HG03571 (cell line): ENCODE data around the gene NPAS1.

Source experiments
- ATAC-seq: cut with Tn5 transposase; IDR thresholded peaks from one replicate; pipeline ENCODE4 v1.9.1; 2021; ENCODE audit not compliant: unreplicated experiment

Gene NPAS1

GRCh38 chr19:47013041-47013517 lies 6.6 kb upstream of the NPAS1 start:
- no peak for ATAC-seq

DNA sequence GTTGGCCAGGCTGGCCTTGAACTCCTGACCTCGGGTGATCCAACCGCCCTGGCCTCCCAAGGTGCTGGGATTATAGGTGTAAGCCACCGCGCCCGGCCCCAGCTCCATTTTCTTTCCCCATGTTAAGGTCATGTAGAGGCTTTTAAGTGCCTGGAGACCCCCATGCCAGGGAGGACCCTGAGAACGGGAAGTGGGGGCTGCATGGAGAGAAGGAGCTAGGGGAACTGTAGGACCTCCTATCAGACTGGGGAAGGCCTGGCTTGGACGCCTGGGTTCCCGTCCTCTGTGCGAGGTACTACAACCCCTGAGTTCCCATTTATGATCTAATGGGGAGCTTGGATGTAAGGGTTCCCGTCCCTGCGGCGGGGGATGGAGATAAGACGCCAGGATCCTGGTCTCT lies 714 bp upstream of the NPAS1 start:
- ATAC-seq = no peak

DNA sequence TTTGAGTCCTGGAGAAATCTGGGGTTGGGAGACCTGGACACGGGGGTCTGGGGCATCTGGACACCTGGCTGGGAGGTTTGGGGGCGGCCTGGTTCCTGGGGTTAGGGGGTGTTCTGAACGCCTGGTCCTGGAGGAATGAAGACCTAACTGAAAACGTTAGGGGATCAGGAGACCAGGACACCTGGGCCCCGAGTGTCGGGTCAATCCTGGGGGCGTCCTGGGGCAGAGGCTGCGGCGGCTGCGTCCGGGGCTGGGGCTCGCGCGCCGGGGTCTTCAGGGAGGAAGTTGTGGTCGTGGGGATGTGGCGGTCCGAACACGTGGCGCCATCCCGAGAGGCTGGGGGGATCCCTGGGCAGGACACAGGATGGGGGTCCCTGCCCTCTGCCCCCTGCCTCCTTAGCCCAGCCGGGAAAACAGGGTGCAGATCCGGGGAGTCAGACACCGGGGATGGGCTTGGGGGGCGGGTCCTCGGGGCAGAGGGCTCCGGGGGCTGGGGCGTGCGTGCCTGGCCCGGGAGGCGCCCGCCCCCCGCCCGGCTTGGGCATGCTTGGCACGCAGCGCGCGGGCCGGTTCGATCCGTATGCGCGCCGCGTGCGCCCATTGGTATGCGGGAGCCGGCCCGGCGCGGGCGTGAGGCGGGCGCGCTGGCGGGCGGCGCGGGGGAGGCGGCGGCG lies 632 bp downstream of the NPAS1 start:
- no peak for ATAC-seq

DNA sequence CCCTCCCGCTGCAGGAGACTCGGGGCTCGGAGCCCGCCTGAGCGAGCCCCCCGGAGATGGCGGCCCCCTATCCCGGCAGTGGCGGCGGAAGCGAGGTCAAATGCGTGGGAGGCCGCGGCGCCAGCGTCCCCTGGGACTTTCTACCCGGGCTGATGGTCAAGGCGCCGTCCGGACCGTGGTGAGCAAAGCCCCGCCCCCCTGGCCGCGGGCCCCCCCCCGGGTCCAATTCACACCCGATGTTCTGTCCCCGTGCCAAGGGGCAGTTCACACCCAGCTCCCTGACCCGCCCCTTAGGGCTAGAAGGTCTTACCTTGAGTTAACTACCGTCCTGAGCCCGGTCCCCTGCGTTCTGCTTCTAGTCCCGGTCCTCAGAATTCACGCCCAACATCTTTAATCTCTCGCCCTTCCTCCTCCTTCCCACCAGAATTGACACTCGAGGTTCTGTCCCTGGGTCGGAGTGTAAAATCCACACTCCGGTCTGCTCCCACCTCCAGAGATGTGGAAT lies 1.4 kb downstream of the NPAS1 start:
- no peak for ATAC-seq

- ATAC-seq = no peak
Measured at GRCh38 chr19:47021536-47022139, 2.0 kb downstream of the NPAS1 start.

DNA sequence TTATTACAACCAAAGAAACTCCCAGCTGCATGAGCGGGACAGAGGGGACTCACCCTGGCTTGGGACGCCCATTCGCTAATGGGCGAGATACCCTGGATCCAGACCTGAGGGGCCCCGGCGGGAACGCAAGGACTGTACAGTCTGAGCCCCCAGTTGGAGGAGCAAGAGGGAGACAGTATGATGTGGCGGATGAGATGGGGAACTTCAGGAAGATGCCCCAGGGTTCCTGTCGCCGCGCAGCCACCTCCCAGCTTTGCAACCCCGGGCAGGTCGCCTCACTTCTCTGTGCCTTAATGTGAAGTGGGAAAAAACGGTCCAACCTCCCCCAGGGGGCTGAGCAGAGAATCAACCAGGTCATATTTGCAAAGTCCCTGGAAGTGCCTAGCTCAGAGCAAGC lies 2.5 kb downstream of the NPAS1 start:
- no peak for ATAC-seq

- ATAC-seq = no peak
Measured at GRCh38 chr19:47022541-47023447, 3.2 kb downstream of the NPAS1 start.

- ATAC-seq = no peak
Measured at GRCh38 chr19:47023448-47023794, 3.8 kb downstream of the NPAS1 start.

- ATAC-seq = no peak
Measured at GRCh38 chr19:47024502-47024901, 4.9 kb downstream of the NPAS1 start.

DNA sequence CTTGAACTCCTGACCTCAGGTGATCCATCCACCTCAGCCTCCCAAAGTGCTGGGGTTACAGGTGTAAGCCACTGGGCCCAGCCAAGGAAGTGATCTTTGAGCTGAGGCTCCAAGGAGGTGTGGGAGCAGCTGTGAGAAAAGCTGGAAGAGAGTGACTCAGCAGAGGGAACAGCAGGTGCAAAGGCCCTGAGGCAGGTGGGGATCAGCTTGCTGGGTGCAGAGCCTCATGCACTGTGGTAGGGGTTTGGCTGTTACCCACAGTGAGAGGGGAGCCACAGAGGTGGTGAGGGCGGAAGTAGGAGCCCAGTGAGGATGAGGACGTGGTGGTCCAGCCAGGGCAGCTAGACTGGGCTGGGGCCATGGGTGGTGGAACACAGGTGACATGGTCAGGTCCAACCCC lies 6.5 kb downstream of the NPAS1 start:
- ATAC-seq = no peak

- no peak for ATAC-seq
Measured at GRCh38 chr19:47026889-47027288, 7.3 kb downstream of the NPAS1 start.

DNA sequence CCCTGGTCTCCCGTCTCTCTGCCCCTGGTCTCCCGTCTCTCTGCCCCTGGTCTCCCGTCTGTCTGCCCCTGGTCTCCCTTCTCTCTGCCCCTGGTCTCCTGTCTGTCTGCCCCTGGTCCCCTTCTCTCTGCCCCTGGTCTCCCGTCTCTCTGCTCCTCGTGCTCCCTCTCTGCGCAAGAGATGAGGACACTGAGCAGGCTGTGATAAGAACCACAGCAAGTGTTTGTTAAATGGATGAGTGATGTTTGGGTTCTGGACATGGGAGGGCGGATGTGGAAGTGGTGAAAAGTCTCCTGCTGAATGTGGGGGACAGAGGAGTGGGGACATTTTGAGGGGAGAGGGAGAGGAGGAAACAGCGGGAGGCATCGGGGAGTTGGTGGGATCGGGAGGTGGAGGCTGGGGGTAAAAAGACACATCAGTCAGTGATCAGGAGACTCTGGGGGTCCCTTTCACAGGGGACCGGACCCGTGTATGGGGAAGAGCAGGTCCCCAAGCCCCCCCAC lies 8.0 kb downstream of the NPAS1 start:
- ATAC-seq = no peak

GRCh38 chr19:47028195-47028601 lies 8.6 kb downstream of the NPAS1 start:
- ATAC-seq = no peak

GRCh38 chr19:47032171-47032811 lies 12.7 kb downstream of the NPAS1 start:
- ATAC-seq = no peak

DNA sequence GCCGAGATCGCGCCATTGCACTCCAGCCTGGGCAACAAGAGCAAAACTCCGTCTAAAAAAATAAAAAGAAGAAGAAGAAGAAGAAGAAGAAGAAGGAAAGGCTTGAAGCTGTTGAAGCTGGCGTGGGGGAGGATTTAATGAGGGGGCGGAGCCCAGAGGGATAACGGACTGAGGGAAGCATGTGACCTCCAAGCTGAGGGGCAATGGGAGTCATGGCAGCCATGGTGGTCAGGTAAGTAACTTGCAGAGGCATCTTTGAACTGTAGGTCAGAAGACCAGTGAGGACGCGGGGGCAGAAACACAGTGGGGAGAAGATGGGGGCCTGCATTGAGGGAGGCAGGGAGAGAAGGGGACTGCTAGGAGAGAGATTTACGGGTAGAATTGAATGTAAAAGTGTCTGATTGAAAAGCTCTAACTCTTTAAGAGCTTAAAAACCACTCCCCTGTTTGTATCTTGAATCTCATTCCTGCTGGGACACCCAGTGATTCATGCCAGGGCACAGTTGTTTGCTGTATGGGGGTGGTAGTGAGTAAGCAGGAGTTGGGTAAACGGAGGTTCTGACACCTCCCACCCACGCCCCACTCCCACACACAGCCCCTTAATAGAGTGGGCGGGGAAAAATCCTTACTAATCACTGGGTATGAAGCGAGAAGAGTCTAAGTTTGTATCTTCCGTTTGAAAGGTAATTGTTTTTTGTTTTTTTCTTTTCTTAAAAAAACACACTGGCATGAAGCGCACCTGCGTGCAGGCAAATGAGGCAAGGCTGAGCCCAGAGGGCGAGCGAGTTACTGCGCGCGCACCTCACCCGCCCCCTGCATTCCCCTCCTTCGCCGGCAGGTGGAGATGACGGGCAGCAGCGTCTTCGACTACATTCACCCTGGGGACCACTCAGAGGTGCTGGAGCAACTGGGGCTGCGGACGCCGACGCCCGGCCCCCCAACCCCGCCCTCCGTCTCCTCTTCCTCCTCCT lies 15.8 kb downstream of the NPAS1 start:
- ATAC-seq = peak; percentile 88

- peak; percentile 17 for ATAC-seq
Measured at GRCh38 chr19:47036097-47036651, 16.5 kb downstream of the NPAS1 start.

DNA sequence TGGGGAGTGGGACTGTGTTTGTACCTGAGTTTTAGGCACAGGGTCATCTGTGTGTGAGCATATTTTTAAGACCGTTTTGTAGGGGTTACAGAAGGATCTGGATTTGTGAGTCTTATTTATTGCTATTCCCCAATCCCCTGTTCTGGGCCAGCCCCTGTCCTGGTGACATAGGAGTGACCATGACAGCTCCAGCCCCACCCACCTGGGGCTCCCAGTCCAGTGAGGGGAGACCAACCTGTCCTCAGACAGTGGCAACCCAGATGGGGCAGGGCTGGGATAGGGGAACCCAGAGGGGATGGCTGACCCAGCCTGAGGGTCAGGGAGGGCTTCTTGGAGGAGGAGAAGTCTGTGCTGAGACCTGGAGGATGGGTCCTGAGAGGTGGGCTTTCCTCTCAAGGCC lies 18.1 kb downstream of the NPAS1 start:
- ATAC-seq = no peak

DNA sequence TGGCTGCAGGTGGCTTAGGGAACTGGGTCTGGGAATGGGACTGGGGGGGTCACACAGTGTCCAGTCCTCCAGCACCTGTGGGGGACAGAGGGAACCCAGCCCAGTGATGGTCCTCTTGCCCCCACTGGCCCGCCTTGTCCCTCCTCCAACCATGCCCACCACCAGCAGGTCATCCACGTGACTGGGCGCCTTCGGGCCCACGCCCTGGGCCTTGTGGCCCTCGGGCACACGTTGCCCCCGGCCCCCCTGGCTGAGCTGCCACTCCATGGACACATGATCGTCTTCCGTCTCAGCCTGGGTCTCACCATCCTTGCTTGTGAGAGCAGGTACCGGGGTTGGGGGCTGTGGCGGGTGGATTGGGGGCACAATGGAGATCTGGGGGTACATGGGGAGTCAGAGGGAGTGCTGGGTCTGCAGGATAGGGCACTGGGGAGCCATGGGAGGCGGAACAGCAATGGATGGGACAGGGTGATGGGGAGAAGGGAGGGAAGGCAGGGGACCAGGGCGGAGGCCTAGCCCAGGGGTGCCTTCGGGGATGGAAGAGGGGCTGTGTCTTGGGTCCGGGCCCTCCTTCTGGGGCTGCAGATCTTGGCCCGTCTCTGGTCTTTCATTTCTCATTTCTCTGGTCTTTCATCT lies 19.7 kb downstream of the NPAS1 start:
- no peak for ATAC-seq

DNA sequence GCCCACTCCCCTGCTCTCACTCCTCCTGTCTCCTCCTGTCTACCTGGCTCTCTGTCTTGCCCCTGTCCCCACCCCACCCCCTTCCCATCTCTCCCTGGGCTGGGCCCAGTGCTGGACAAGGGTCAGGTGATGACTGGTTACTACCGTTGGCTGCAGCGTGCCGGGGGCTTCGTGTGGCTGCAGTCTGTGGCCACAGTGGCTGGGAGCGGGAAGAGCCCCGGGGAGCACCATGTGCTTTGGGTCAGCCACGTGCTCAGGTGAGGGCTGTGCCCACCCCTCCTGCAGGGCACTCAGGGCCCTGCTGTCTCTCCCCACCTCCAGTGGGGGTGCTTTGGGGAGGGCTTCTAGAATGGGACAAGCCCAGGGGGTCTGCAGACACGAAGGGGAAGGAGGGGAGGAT lies 21.2 kb downstream of the NPAS1 start:
- no peak for ATAC-seq
